PC-9 (cell line): ENCODE results near the gene GNAS.

Source experiments
- EZH2 ChIP-seq: fragments of 200-600 bp; sonication (generic); IDR thresholded peaks from 2 replicates; pipeline ENCODE4 v1.8.0; 2017; ENCODE audit warnings: antibody characterized with exemption, low read depth
- TF ChIP-seq, protein P1 (sequence below): fragments of 200-600 bp; sonication (generic); conservative IDR thresholded peaks from 2 replicates; pipeline ENCODE4 v1.6.1; 2017; ENCODE audit warnings: mixed run types, antibody characterized with exemption, mild to moderate bottlenecking, moderate library complexity

DNA sequence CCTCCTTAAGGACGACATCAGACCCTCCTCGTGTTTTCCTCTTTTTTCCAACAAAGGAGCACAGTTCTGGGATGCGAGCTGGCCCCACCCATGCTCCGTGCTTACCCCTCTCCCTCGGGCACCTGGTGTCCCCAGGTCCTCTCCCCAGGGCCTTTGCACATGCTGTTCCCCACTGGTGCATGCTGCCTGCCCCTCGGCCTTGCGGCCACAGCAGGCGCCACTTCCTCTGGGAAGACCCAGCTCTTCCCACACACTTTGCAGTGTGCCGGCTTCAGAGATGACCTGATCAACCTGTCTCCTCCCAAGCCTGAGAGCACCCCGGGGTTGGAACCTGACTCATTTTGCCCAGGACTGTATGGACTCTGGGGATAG, 41.7 kb upstream of the GNAS start:
- TF ChIP-seq, protein P1, sequence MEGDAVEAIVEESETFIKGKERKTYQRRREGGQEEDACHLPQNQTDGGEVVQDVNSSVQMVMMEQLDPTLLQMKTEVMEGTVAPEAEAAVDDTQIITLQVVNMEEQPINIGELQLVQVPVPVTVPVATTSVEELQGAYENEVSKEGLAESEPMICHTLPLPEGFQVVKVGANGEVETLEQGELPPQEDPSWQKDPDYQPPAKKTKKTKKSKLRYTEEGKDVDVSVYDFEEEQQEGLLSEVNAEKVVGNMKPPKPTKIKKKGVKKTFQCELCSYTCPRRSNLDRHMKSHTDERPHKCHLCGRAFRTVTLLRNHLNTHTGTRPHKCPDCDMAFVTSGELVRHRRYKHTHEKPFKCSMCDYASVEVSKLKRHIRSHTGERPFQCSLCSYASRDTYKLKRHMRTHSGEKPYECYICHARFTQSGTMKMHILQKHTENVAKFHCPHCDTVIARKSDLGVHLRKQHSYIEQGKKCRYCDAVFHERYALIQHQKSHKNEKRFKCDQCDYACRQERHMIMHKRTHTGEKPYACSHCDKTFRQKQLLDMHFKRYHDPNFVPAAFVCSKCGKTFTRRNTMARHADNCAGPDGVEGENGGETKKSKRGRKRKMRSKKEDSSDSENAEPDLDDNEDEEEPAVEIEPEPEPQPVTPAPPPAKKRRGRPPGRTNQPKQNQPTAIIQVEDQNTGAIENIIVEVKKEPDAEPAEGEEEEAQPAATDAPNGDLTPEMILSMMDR, result no peak
- no peak for TF ChIP-seq EZH2
